Vagina (tissue), 2 donors: Measurements from ENCODE around the gene KRTAP10-12.

Source experiments
- POLR2A ChIP-seq, 2 donors: fragments of 450-650 bp; IDR thresholded peaks; one replicate each; pipeline ENCODE4 v1.6.1; 2017; ENCODE audit warnings: antibody characterized with exemption in 2 of 2, mild to moderate bottlenecking in 2 of 2, moderate library complexity in 2 of 2
- TF ChIP-seq, protein P1 (sequence below), 3 experiments: fragments of 450-650 bp in 2 of 3; fragments of 200-600 bp in 1 of 3; sonication (generic) in 1 of 3; IDR thresholded peaks; one replicate each; pipeline ENCODE4 v1.5.1; 2017 to 2019; ENCODE audit warnings: antibody characterized with exemption in 3 of 3, mild to moderate bottlenecking in 2 of 3, moderate library complexity in 2 of 3

DNA sequence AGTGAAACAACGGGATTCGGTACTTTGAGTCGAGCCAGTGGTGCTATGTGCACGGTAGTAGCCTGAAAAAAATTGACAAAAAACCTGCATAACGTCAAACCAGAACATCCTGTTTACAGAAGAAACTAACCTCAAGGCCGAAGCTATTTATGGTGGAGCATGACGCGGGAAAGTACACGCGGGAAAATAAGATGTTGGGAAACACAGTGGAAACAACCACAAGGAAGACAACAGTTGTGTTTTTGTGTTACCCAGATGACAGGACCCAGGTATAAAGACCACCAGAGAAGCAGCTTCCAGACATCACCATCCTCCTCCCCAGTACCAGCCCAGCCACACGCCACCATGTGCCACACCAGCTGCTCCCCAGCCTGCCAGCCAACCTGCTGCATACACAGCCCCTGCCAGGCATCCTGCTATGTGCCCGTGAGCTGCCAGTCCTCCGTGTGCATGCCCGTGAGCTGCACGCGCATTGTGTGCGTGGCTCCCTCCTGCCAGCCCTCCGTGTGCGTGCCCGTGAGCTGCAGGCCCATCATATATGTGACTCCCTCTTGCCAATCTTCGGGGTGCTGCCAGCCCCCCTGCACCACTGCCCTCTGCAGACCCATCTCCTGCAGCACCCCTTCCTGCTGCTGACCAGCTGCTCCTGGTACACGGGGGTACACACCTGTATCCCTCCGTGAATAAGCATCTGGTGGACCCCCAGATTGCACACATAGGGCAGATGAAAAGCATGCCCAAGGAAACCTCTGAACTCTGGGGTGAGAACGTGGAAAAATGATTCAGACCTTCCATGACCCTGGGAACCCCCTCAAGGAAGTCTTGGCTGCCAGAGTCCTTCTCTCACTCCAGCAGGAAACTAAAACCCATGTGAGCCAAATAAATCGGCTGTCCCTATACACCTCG lies 39.1 kb upstream of the KRTAP10-12 start, which contains the start of gene KRTAP12-3:
- TF ChIP-seq, protein P1, sequence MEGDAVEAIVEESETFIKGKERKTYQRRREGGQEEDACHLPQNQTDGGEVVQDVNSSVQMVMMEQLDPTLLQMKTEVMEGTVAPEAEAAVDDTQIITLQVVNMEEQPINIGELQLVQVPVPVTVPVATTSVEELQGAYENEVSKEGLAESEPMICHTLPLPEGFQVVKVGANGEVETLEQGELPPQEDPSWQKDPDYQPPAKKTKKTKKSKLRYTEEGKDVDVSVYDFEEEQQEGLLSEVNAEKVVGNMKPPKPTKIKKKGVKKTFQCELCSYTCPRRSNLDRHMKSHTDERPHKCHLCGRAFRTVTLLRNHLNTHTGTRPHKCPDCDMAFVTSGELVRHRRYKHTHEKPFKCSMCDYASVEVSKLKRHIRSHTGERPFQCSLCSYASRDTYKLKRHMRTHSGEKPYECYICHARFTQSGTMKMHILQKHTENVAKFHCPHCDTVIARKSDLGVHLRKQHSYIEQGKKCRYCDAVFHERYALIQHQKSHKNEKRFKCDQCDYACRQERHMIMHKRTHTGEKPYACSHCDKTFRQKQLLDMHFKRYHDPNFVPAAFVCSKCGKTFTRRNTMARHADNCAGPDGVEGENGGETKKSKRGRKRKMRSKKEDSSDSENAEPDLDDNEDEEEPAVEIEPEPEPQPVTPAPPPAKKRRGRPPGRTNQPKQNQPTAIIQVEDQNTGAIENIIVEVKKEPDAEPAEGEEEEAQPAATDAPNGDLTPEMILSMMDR (IDR thresholded peaks at IDR 0.05): no peak
- TF ChIP-seq POLR2A (IDR thresholded peaks at IDR 0.05): no peak
